MCF 10A (cell line): Measurements from ENCODE around the gene RNASEH2B. TPM values are rescaled to one million over a fixed set of nuclear protein-coding genes. Genes with fewer than 3 reads are reported as not detected.

ENCODE experiments used
- BruUV-seq: library from RNA; stranded (reverse); fragments of 400-500 nt; replicated peaks from 2 replicates; lab custom pipeline; 2021; lab: Mats Ljungman, UMichigan
- CTCF ChIA-PET: fragments of 300-600 bp; sonication (Branson Sonifier 250); formaldehyde crosslinking; extraction: SDS; loops from one replicate; lab custom pipeline; 2021; ENCODE audit warnings: antibody characterized with exemption, inconsistent platforms; lab: Yijun Ruan, JAX
- POLR2A ChIA-PET: fragments of 300-600, 350-650 bp; sonication (Branson Sonifier 250); formaldehyde crosslinking; extraction: SDS; loops from one replicate; lab custom pipeline; 2020; ENCODE audit warnings: antibody characterized with exemption, inconsistent platforms; lab: Yijun Ruan, JAX
- DNase-seq: peaks from one replicate; pipeline ENCODE4 v3.0.0-alpha.2; 2018; ENCODE audit not compliant: unreplicated experiment
- H3K27ac Mint-ChIP-seq: one replicate; pipeline ENCODE4 v1.8.0; 2022; ENCODE audit warnings: mild to moderate bottlenecking, low read depth, mixed read lengths; ENCODE audit not compliant: unreplicated experiment
- H3K27me3 Mint-ChIP-seq: one replicate; pipeline ENCODE4 v1.8.0; 2022; ENCODE audit warnings: mixed read lengths; ENCODE audit not compliant: insufficient read depth, unreplicated experiment
- H3K36me3 Mint-ChIP-seq: one replicate; pipeline ENCODE4 v1.8.0; 2022; ENCODE audit warnings: mild to moderate bottlenecking, moderate library complexity, mixed read lengths; ENCODE audit not compliant: insufficient read depth, unreplicated experiment
- H3K4me1 Mint-ChIP-seq: one replicate; pipeline ENCODE4 v1.8.0; 2022; ENCODE audit warnings: mixed read lengths; ENCODE audit not compliant: insufficient read depth, unreplicated experiment
- H3K4me3 Mint-ChIP-seq: one replicate; pipeline ENCODE4 v1.8.0; 2022; ENCODE audit warnings: mild to moderate bottlenecking, moderate library complexity, mixed read lengths; ENCODE audit not compliant: unreplicated experiment
- H3K9me3 Mint-ChIP-seq: one replicate; pipeline ENCODE4 v1.8.0; 2022; ENCODE audit warnings: mixed read lengths; ENCODE audit not compliant: unreplicated experiment
- CTCF ChIP-seq: fragments of 200-600 bp; IDR thresholded peaks from one replicate; pipeline ENCODE4 v1.8.0; 2022; ENCODE audit warnings: antibody characterized with exemption, mild to moderate bottlenecking; ENCODE audit not compliant: unreplicated experiment
- intact Hi-C: fragments of 100-400 bp; cut with micrococcal nuclease; formaldehyde crosslinking; loops from 2 replicates; pipeline ENCODE4 v1.14.1; 2022
- total RNA-seq: library from RNA; stranded (reverse); gene quantifications from 2 replicates; pipeline ENCODE4 v1.2.3, GENCODE V29; 2022

The RNASEH2B gene
- total RNA-seq, 1 experiment from 2014 or later: 53.3 TPM

- TF ChIP-seq CTCF: no peak
- no peak overlapping the region for H3K4me3 Mint-ChIP-seq
- CTCF ChIA-PET: no interaction called here
Measured at GRCh38 chr13:50945669-50946068, 36.1 kb downstream of the RNASEH2B start.

GRCh38 chr13:50948601-50949000, 39.0 kb downstream of the RNASEH2B start:
- Mint-ChIP-seq H3K4me1 (no peaks in the 10 kb centered on the region), H3K27ac (no peak overlapping the region), H3K4me3 (no peak overlapping the region), H3K27me3 (no peaks in the 10 kb centered on the region), H3K36me3 (peaks cover 33% of the 10 kb centered on the region), H3K9me3 (no peaks in the 10 kb centered on the region)
- no peak for TF ChIP-seq CTCF
- DNase-seq: no peak
- intact Hi-C loops: no loop called here
- POLR2A ChIA-PET: no interaction called here
- CTCF ChIA-PET: no interaction called here
- no TSS peak for BruUV-seq

More at GRCh38 chr13:50945669-50946068, 36.1 kb downstream of the RNASEH2B start:
- H3K4me1 Mint-ChIP-seq: no peaks in the 10 kb centered on the region
- no TSS peak for BruUV-seq
- DNase-seq: no peak
- H3K27me3 Mint-ChIP-seq: no peaks in the 10 kb centered on the region
- H3K27ac Mint-ChIP-seq: no peak overlapping the region
- intact Hi-C loops: no loop called here
- no peaks in the 10 kb centered on the region for H3K9me3 Mint-ChIP-seq
- POLR2A ChIA-PET: no interaction called here
- H3K36me3 Mint-ChIP-seq: peaks cover 29% of the 10 kb centered on the region

- peaks cover 28% of the 10 kb centered on the region for H3K36me3 Mint-ChIP-seq
- no peak overlapping the region for H3K27ac Mint-ChIP-seq
- no peaks in the 10 kb centered on the region for H3K4me1 Mint-ChIP-seq
- intact Hi-C loops: no loop called here
- ChIA-PET CTCF (no interaction called here), POLR2A (no interaction called here)
- no peaks in the 10 kb centered on the region for H3K9me3 Mint-ChIP-seq
- no peak for TF ChIP-seq CTCF
- H3K27me3 Mint-ChIP-seq: no peaks in the 10 kb centered on the region
- no peak overlapping the region for H3K4me3 Mint-ChIP-seq
- no TSS peak for BruUV-seq
- DNase-seq: no peak
Measured at GRCh38 chr13:50950849-50951248, 41.3 kb downstream of the RNASEH2B start.

- intact Hi-C loops: no loop called here
- no peak for TF ChIP-seq CTCF
- no peaks in the 10 kb centered on the region for H3K9me3 Mint-ChIP-seq
- H3K27ac Mint-ChIP-seq: no peak overlapping the region
- POLR2A ChIA-PET: interaction anchor here (0.7 to 0.8 kb wide), 2 partner anchors 11 to 1306 kb away, joined by 3 to 4 read pairs; no protein-coding TSS in a partner anchor
- H3K4me1 Mint-ChIP-seq: no peaks in the 10 kb centered on the region
- H3K36me3 Mint-ChIP-seq: peaks cover 31% of the 10 kb centered on the region
- no peak for DNase-seq
- no TSS peak for BruUV-seq
- no peak overlapping the region for H3K4me3 Mint-ChIP-seq
- CTCF ChIA-PET: no interaction called here
- no peaks in the 10 kb centered on the region for H3K27me3 Mint-ChIP-seq
Measured at GRCh38 chr13:50951366-50951765, 41.8 kb downstream of the RNASEH2B start.
